Muscle of leg (tissue), 11 donors: Measurements from ENCODE around the gene CXCR6. TPM values are rescaled to one million over a fixed set of nuclear protein-coding genes. Genes with fewer than 3 reads are reported as not detected.

Experiments used
- DNase-seq: peaks from one replicate; pipeline ENCODE4 v3.0.0; 2013
- H3K27ac ChIP-seq: one replicate; pipeline ENCODE4 v1.5.1; 2013; ENCODE audit warnings: mild to moderate bottlenecking, low read length, control low read depth
- H3K27me3 ChIP-seq: one replicate; pipeline ENCODE4 v1.6.1; 2013; ENCODE audit warnings: low read length; ENCODE audit not compliant: control insufficient read depth, insufficient read depth
- H3K36me3 ChIP-seq: one replicate; pipeline ENCODE4 v1.6.1; 2013; ENCODE audit warnings: low read length; ENCODE audit not compliant: control insufficient read depth, insufficient read depth
- H3K4me1 ChIP-seq: one replicate; pipeline ENCODE4 v1.6.1; 2013; ENCODE audit warnings: low read length; ENCODE audit not compliant: control insufficient read depth, insufficient read depth
- H3K4me3 ChIP-seq: one replicate; pipeline ENCODE4 v1.5.1; 2013; ENCODE audit warnings: low read length, control low read depth
- H3K9me3 ChIP-seq: replicated peaks from 2 replicates; pipeline ENCODE4 v1.6.1; 2013; ENCODE audit warnings: low read depth, low read length; ENCODE audit not compliant: control insufficient read depth
- WGBS: methylation state at CpG from one replicate; pipeline ENCODE4 v1.1.5; 2013; ENCODE audit warnings: missing lambda C conversion rate; ENCODE audit not compliant: insufficient coverage; 5-methylcytosine and 5-hydroxymethylcytosine counted together
- polyA plus RNA-seq, 8 donors: library from polyadenylated mRNA; unstranded; fragments of 120-200 nt; gene quantifications; one replicate each; pipeline versions ENCODE4 v1.2.1 to v1.2.3, GENCODE V29; 2013; ENCODE audit warnings: inconsistent platforms in 1 of 8, low replicate concordance in 1 of 8; ENCODE audit not compliant: insufficient read length in 8 of 8, insufficient read depth in 1 of 8
- total RNA-seq: library from RNA; stranded (reverse); fragments of 120-200 nt; gene quantifications from one replicate; pipeline ENCODE4 v1.2.4, GENCODE V29; 2013

The CXCR6 gene
- total and polyA plus RNA-seq, 9 donors, result 0.04 to 0.40 (median 0.23) TPM

DNA sequence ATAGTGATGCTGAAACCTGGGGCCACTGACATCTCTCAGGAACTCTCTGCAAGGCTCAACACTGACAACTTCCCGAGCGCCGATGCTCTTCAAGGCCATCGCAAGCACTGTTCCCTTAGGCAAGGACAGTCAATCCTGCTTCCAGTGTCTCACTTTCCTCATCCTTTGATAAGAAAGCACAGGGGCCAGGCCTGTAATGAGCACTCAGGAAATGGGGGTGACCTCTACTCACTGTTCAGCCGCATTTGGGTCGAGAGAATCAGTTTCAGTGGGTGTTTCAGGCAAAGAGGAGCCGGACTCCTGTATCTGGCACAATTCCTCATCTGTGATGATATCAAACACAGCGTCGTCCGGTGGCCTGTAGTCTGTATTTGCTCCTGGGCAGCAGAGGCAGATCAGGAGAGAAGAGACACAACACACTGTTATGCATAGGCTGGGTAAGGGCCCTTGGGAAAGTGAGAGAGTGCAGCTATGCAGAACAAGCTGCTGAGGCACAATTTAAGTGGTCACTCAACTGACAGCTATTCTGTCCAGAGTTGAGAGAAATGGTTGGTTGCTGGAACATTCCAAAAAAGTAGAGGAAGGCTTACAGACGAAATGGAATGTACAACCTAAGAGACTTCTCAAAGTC lies 11.9 kb downstream of the CXCR6 start:
- no peaks in the 10 kb centered on the region for H3K9me3 ChIP-seq
- H3K27ac ChIP-seq, result no peak overlapping the region
- 73% methylated on average over 7 of the region's 11 CpGs for WGBS
- peaks cover 88% of the 10 kb centered on the region for H3K36me3 ChIP-seq
- H3K4me1 ChIP-seq, result no peaks in the 10 kb centered on the region
- DNase-seq, result no peak
- no peaks in the 10 kb centered on the region for H3K27me3 ChIP-seq
- H3K4me3 ChIP-seq, result no peak overlapping the region

DNA sequence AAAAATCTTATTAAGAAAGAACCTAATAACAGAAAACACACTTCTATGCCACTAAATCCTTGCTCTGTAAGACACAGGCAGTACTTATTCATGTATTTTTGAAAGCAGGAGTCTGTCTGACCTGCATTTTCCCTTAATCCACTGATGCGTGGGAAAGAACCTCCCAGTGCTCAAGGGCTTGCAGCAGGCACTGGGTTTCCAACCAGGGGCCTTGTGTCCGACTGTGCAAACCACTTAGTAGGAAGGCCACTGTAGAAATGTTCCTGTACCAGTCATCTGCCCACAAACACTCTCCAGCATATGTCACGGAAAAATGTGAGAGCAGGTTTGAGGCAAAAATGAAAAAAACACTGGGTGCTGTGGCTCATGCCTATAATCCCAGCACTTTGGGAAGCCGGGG lies 12.4 kb downstream of the CXCR6 start:
- Histone ChIP-seq H3K27me3 (no peaks in the 10 kb centered on the region), H3K36me3 (peaks cover 88% of the 10 kb centered on the region), H3K27ac (no peak overlapping the region), H3K9me3 (no peaks in the 10 kb centered on the region), H3K4me1 (no peaks in the 10 kb centered on the region), H3K4me3 (no peak overlapping the region)
- WGBS, result 91% methylated on average over 1 of the region's 4 CpGs
- no peak for DNase-seq

DNA sequence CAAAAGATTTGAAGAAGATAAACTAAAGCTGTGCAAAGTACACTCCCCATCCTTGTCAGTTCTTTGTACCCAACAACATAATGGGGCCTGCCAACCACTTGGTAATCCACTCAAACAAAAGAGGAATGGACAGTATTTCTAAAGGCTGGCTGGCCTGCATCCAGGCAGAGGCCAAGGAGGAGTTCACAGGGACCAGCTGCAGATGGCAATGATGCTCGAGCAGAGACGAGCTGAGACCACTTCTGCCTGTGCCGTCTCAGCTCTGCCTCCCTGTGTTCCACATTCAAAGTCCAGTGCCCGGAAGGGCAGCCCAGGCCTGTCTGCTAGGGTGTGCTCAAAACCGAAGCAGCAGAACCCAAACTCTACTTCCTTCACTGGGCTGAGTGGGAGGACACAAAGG lies 14.3 kb downstream of the CXCR6 start:
- H3K4me3 ChIP-seq, result no peak overlapping the region
- 59% methylated on average over 2 of the region's 5 CpGs for WGBS
- H3K27ac ChIP-seq, result no peak overlapping the region

GRCh38 chr3:45958321-45958791 lies 15.1 kb downstream of the CXCR6 start:
- Histone ChIP-seq H3K27ac (no peak overlapping the region), H3K9me3 (no peaks in the 10 kb centered on the region), H3K4me1 (no peaks in the 10 kb centered on the region), H3K4me3 (no peak overlapping the region), H3K36me3 (peaks cover 82% of the 10 kb centered on the region), H3K27me3 (no peaks in the 10 kb centered on the region)
- DNase-seq, result no peak
- WGBS, result 92% methylated on average over 5 of the region's 6 CpGs

More for the DNA sequence above, 14.3 kb downstream of the CXCR6 start:
- H3K27me3 ChIP-seq, result no peaks in the 10 kb centered on the region
- no peaks in the 10 kb centered on the region for H3K4me1 ChIP-seq
- DNase-seq, result no peak
- H3K36me3 ChIP-seq, result peaks cover 87% of the 10 kb centered on the region
- H3K9me3 ChIP-seq, result no peaks in the 10 kb centered on the region

- Histone ChIP-seq H3K36me3 (peaks cover 82% of the 10 kb centered on the region), H3K27ac (no peak overlapping the region), H3K4me3 (no peak overlapping the region), H3K4me1 (no peaks in the 10 kb centered on the region), H3K27me3 (no peaks in the 10 kb centered on the region), H3K9me3 (no peaks in the 10 kb centered on the region)
- no peak for DNase-seq
- 97% methylated on average over 6 of the region's 7 CpGs for WGBS
Observed at GRCh38 chr3:45959201-45959600, 15.9 kb downstream of the CXCR6 start.

DNA sequence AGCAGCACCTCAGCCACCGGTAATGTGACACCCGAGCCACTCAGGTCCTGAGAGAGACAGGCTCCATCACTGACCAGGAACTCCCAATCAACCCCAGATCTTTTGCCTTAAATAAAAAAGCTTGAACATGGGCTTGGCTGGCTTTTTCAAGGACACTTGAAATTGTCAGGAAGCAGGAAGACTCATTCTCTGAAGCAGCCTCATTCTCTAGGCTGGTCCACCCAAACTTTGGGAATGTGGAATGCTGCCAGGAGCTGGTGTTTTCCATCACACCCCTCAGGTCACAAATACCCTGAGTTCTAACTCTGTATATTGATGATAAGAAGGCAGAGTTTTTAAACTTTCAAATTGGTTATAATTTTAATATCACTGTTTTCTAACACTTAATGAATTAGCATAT lies 17.0 kb downstream of the CXCR6 start:
- H3K27ac ChIP-seq, result no peak overlapping the region
- no peaks in the 10 kb centered on the region for H3K9me3 ChIP-seq
- H3K27me3 ChIP-seq, result no peaks in the 10 kb centered on the region
- H3K36me3 ChIP-seq, result peaks cover 82% of the 10 kb centered on the region
- DNase-seq, result no peak
- 80% methylated on average over 2 of the region's 2 CpGs for WGBS
- peaks cover 2% of the 10 kb centered on the region for H3K4me1 ChIP-seq
- no peak overlapping the region for H3K4me3 ChIP-seq

DNA sequence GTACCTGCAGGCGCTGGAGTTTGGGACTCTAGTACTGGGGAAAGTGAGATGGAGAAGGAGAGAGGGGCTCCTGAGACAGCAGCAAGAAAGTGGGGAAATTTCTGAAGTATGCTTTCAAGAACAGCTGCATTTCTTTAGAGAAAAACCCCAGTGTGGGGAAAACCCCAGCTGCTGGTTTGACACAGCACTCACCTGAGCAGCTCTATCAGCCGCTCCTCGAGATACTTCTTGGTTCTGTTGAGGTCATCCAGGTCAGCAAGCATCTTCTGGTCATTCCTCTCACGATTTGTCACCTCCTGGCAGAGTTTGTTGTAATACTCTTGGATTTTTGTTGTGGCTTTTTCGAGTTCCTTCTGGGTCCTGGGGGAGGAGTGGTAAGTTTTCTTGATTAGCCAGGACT lies 18.8 kb downstream of the CXCR6 start:
- H3K9me3 ChIP-seq, result no peaks in the 10 kb centered on the region
- no peak for DNase-seq
- peaks cover 89% of the 10 kb centered on the region for H3K36me3 ChIP-seq
- no peak overlapping the region for H3K27ac ChIP-seq
- no peak overlapping the region for H3K4me3 ChIP-seq
- peaks cover 17% of the 10 kb centered on the region for H3K4me1 ChIP-seq
- WGBS, result 88% methylated on average over 2 of the region's 5 CpGs
- no peaks in the 10 kb centered on the region for H3K27me3 ChIP-seq

GRCh38 chr3:45964139-45964538 lies 20.9 kb downstream of the CXCR6 start:
- Histone ChIP-seq H3K27me3 (no peaks in the 10 kb centered on the region), H3K9me3 (no peaks in the 10 kb centered on the region), H3K27ac (no peak overlapping the region), H3K4me3 (no peak overlapping the region), H3K4me1 (peaks cover 35% of the 10 kb centered on the region), H3K36me3 (peaks cover 87% of the 10 kb centered on the region)
- no peak for DNase-seq
- WGBS, result 91% methylated on average over 8 of the region's 8 CpGs

DNA sequence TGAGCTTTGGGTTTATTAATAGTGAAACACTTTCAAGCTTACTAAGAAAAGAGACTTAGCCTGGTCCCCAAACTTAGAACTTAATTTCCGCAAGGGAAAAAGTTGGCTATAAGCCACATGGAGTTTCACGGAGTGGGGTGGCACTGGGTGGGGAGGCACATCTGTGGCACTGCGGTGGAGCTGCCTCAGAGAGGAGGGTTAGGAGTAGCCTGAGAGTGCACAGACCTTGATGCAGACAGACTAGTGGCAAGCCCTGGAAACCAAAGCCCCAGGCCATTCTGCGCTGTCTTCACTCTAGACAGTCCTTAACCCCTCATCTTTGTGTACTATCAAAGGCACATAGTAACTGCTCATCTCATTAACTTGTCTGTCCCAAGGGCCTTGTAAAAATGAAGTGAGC lies 22.0 kb downstream of the CXCR6 start:
- no peak for DNase-seq
- Histone ChIP-seq H3K27me3 (no peaks in the 10 kb centered on the region), H3K4me3 (no peak overlapping the region), H3K4me1 (peaks cover 35% of the 10 kb centered on the region), H3K9me3 (no peaks in the 10 kb centered on the region), H3K27ac (no peak overlapping the region), H3K36me3 (peaks cover 84% of the 10 kb centered on the region)
- 83% methylated on average over 4 of the region's 4 CpGs for WGBS

DNA sequence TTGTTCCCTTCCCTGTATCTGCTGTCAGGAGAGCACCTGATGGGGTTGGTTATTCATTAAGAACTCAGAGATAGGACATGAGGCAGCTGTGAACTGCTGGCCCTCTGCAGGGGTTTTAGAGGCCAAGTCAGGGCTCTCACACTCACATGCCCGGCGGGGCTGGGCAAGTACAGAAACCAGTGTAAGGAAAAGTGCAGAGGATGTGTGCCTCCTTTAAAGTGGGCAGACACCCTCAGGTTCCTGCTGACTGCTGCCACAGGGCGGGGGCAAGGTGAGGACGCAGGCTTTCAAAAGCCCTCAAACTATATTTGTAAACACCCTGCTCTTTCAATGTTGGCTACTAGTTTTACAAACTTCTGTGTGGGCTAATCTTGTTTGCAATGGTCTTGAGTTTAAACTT lies 22.4 kb downstream of the CXCR6 start:
- peaks cover 35% of the 10 kb centered on the region for H3K4me1 ChIP-seq
- no peaks in the 10 kb centered on the region for H3K27me3 ChIP-seq
- DNase-seq, result no peak
- no peak overlapping the region for H3K27ac ChIP-seq
- H3K4me3 ChIP-seq, result no peak overlapping the region
- H3K36me3 ChIP-seq, result peaks cover 80% of the 10 kb centered on the region
- 71% methylated on average over 2 of the region's 4 CpGs for WGBS
- no peaks in the 10 kb centered on the region for H3K9me3 ChIP-seq

GRCh38 chr3:45966371-45966791 lies 23.1 kb downstream of the CXCR6 start:
- Histone ChIP-seq H3K27ac (no peak overlapping the region), H3K9me3 (no peaks in the 10 kb centered on the region), H3K27me3 (no peaks in the 10 kb centered on the region), H3K4me1 (peaks cover 35% of the 10 kb centered on the region), H3K4me3 (no peak overlapping the region), H3K36me3 (peaks cover 73% of the 10 kb centered on the region)
- peak; percentile 84 for DNase-seq
- 44% methylated on average over 17 of the region's 17 CpGs for WGBS
